SIG-M5 treated with dmso at 0.1 percent for 504 hours (cell line): ENCODE data around the gene MAT2A.
"Not testable (repeated sequence)": the region's sequence is repeated elsewhere in the genome, so short reads cannot be mapped to it uniquely, and the experiment has no call there.

ENCODE experiments used
- DNase-seq: peaks from one replicate; lab custom pipeline; 2025; ENCODE audit not compliant: unreplicated experiment; lab: John Stamatoyannopoulos, UW

MAT2A gene

GRCh38 chr2:85578243-85579180, 39.5 kb downstream of the MAT2A start:
- peak; percentile 91 for DNase-seq

- peak; percentile 93 for DNase-seq
These were observed 40.4 kb downstream of the MAT2A start for GRCh38 chr2:85579266-85579935.

GRCh38 chr2:85580206-85580605, 41.2 kb downstream of the MAT2A start:
- DNase-seq = no peak

GRCh38 chr2:85582492-85582891, 43.5 kb downstream of the MAT2A start:
- DNase-seq = no peak

- no peak for DNase-seq
These were observed 44.8 kb downstream of the MAT2A start for GRCh38 chr2:85583667-85584353.

GRCh38 chr2:85584354-85584856, 45.4 kb downstream of the MAT2A start, which contains the start of gene VAMP5:
VAMP5 (plus strand) TSS chr2:85584431; CDS start chr2:85584491, 60 bp downstream.
- DNase-seq = no peak

GRCh38 chr2:85584857-85585780, 46.2 kb downstream of the MAT2A start:
- DNase-seq = peak; percentile 36

- peak; percentile 37 for DNase-seq
These were observed 46.8 kb downstream of the MAT2A start for GRCh38 chr2:85585781-85586105.

- DNase-seq = peak; percentile 39
These were observed 49.3 kb downstream of the MAT2A start for GRCh38 chr2:85588236-85588635.

- no peak for DNase-seq
These were observed 49.7 kb downstream of the MAT2A start for GRCh38 chr2:85588645-85589044.

- DNase-seq = no peak
These were observed 50.2 kb downstream of the MAT2A start for GRCh38 chr2:85589181-85589580.

- DNase-seq = peak; percentile 56
These were observed 51.2 kb downstream of the MAT2A start for GRCh38 chr2:85589982-85590791.

GRCh38 chr2:85590950-85591349, 52.0 kb downstream of the MAT2A start:
- DNase-seq = no peak

- no peak for DNase-seq
These were observed 52.6 kb downstream of the MAT2A start for GRCh38 chr2:85591563-85591962.

GRCh38 chr2:85592299-85592698, 53.3 kb downstream of the MAT2A start:
- not testable (repeated sequence) for DNase-seq

GRCh38 chr2:85593023-85593422, 54.1 kb downstream of the MAT2A start:
- no peak for DNase-seq
